T-cell (primary cell): ENCODE results near the gene GRK3. TPM values are rescaled to one million over a fixed set of nuclear protein-coding genes. Genes with fewer than 3 reads are reported as not detected.
"Not testable (repeated sequence)": the region's sequence is repeated elsewhere in the genome, so short reads cannot be mapped to it uniquely, and the experiment has no call there.

Experiments used
- ATAC-seq, 4 experiments: fragments of 200-7000 bp in 3 of 4; fragments of 150-1000 bp in 1 of 4; cut with Tn5 transposase; replicated peaks in 1 of 4; 1 replicate in 3 of 4; 2 replicates in 1 of 4; pipeline ENCODE4 v1.10.0; 2021; ENCODE audit warnings: moderate library complexity in 3 of 4, mild to moderate bottlenecking in 2 of 4, moderate number of reproducible peaks in 1 of 4
- CTCF ChIA-PET, 2 donors: fragments of 300-600 bp; sonication (Branson Sonifier 250); formaldehyde crosslinking; loops; one replicate each; lab custom pipeline; 2022; ENCODE audit warnings: antibody characterized with exemption in 2 of 2; lab: Charles Lee
- POLR2A ChIA-PET, 2 donors: fragments of 300-600 bp; sonication (Branson Sonifier 250); formaldehyde crosslinking; loops; one replicate each; lab custom pipeline; 2022; ENCODE audit warnings: antibody characterized with exemption in 2 of 2; lab: Charles Lee
- DNase-seq, 35 experiments: peaks; one replicate each; pipeline versions ENCODE4 v3.0.0 to v3.0.0-alpha.2; 2013 to 2023
- H3K27ac ChIP-seq: one replicate; pipeline ENCODE4 v1.5.1; 2013; ENCODE audit warnings: low read length
- H3K27me3 ChIP-seq, 2 experiments: replicated peaks in 1 of 2; 1 replicate in 1 of 2; 2 replicates in 1 of 2; pipeline versions ENCODE4 v1.6.1 to v1.7.0; 2013; ENCODE audit warnings: low read length in 1 of 2, mixed read lengths in 1 of 2; ENCODE audit not compliant: control insufficient read depth in 2 of 2, insufficient read depth in 2 of 2; ENCODE audit errors: extremely low read depth in 1 of 2
- H3K36me3 ChIP-seq, 2 donors: 1 replicate in 1 of 2; 2 replicates in 1 of 2; pipeline versions ENCODE4 v1.6.1 to v1.7.0; 2013; ENCODE audit warnings: low read length in 1 of 2; ENCODE audit not compliant: control insufficient read depth in 2 of 2, insufficient read depth in 1 of 2; ENCODE audit errors: extremely low read depth in 1 of 2
- H3K4me1 ChIP-seq, 2 experiments: 1 replicate in 1 of 2; 2 replicates in 1 of 2; pipeline versions ENCODE4 v1.6.1 to v1.7.0; 2013; ENCODE audit warnings: low read length in 2 of 2, mixed read lengths in 1 of 2; ENCODE audit not compliant: insufficient read depth in 2 of 2, control insufficient read depth in 1 of 2; ENCODE audit errors: extremely low read depth in 1 of 2
- H3K4me3 ChIP-seq, 2 donors: 1 replicate in 1 of 2; 2 replicates in 1 of 2; pipeline versions ENCODE4 v1.5.1 to v1.7.0; 2013; ENCODE audit warnings: mild to moderate bottlenecking in 2 of 2, low read length in 1 of 2, moderate library complexity in 1 of 2; ENCODE audit not compliant: control insufficient read depth in 1 of 2; ENCODE audit errors: extremely low read depth in 1 of 2
- H3K9me3 ChIP-seq: 2 replicates; pipeline ENCODE4 v1.7.0; 2013
- H3K27ac Mint-ChIP-seq, 2 donors: one replicate each; pipeline ENCODE4 v1.8.0; 2020 to 2021; ENCODE audit warnings: mild to moderate bottlenecking in 2 of 2, mixed read lengths in 2 of 2
- H3K27me3 Mint-ChIP-seq, 2 donors: one replicate each; pipeline ENCODE4 v1.8.0; 2021 to 2022; ENCODE audit warnings: mixed read lengths in 2 of 2
- H3K36me3 Mint-ChIP-seq: one replicate; pipeline ENCODE4 v1.8.0; 2021; ENCODE audit warnings: mixed read lengths
- H3K4me1 Mint-ChIP-seq, 3 donors: one replicate each; pipeline ENCODE4 v1.8.0; 2020 to 2022; ENCODE audit warnings: mixed read lengths in 3 of 3, mild to moderate bottlenecking in 1 of 3
- H3K4me3 Mint-ChIP-seq, 3 donors: one replicate each; pipeline ENCODE4 v1.8.0; 2020 to 2022; ENCODE audit warnings: mild to moderate bottlenecking in 3 of 3, mixed read lengths in 3 of 3, moderate library complexity in 3 of 3
- H3K9me3 Mint-ChIP-seq, 3 donors: one replicate each; pipeline ENCODE4 v1.8.0; 2020 to 2022; ENCODE audit warnings: mixed read lengths in 3 of 3
- WGBS: methylation state at CpG from one replicate; pipeline ENCODE4 v1.1.5; 2013; ENCODE audit warnings: missing lambda C conversion rate; ENCODE audit not compliant: insufficient coverage; 5-methylcytosine and 5-hydroxymethylcytosine counted together
- total RNA-seq, 35 experiments: library from RNA in 6 of 35; stranded (reverse) in 6 of 35; fragments of 120-200 nt in 1 of 35; gene quantifications; one replicate each; pipeline versions ENCODE4 v1.2.1 to v1.2.4 and lab custom pipeline; 2013 to 2026

Gene GRK3
- total RNA-seq, 5 donors from 2014 or later (not counting 1 experiment from before 2014, with no cell fraction given) = 1.4 to 7.0 (median 3.6) TPM

DNA sequence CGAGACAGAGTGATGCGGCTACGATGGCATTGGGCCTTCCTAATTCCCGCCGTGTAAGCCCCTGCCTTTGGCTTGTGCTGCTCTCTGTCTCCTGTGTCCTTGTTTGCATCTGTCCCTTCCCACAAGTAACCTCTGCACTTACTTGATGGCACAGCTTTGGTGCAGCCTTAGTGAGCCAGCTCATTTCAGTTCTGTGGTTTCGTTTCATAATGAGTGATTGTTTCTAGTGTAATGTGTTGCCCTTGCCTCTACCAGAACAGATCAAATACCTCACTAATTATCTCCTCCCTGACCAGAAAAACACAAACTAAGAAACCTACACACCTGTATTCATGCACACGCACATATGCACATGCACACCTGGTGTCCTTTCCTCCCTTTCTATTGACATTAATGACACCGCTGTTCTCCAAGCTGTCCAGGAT is 58.8 kb downstream of the GRK3 start:
- no peak for ATAC-seq
- no peaks in the 10 kb centered on the region for H3K9me3 Mint-ChIP-seq
- 56% methylated on average over 3 of the region's 8 CpGs for whole genome bisulfite sequencing
- Histone ChIP-seq H3K27ac (no peak overlapping the region), H3K27me3 (peaks cover 0 to 3% of the 10 kb centered on the region in 2 experiments), H3K9me3 (no peaks in the 10 kb centered on the region), H3K36me3 (no peaks in the 10 kb centered on the region), H3K4me1 (no peaks in the 10 kb centered on the region), H3K4me3 (no peak overlapping the region)
- peaks cover 2 to 16% (median 3%) of the 10 kb centered on the region in 3 donors for H3K4me1 Mint-ChIP-seq
- DNase-seq = no peak
- no peak overlapping the region for H3K27ac Mint-ChIP-seq
- H3K4me3 Mint-ChIP-seq = no peak overlapping the region
- peaks cover 0 to 6% of the 10 kb centered on the region in 2 donors for H3K27me3 Mint-ChIP-seq
- CTCF ChIA-PET = interaction anchor here in 1 of 2 donors (0.6 kb wide), 1 partner anchor 1633 kb away, joined by 4 read pairs; no protein-coding TSS in a partner anchor
- H3K36me3 Mint-ChIP-seq = no peaks in the 10 kb centered on the region
- POLR2A ChIA-PET = no interaction called here

DNA sequence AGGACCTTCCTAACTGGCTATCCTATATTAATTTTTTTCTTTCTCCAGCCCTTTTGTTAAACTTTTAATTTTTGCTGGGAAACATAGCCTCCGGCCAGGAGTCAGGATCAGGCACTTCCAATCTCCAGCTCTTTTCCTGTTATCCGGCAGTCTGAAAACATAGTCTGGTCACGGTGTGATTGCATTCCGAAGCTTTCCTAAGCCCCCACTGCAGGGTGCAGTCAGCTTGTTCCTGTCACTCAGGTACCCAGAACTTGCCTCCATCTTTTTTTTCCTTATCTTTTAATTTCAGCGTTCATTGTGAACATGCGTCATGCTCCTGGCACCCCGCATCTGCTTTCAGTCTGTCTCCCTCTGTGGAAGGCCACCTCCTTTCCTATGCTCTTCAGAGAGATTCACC is 59.4 kb downstream of the GRK3 start:
- peaks cover 0 to 6% of the 10 kb centered on the region in 2 donors for H3K27me3 Mint-ChIP-seq
- no peaks in the 10 kb centered on the region for H3K36me3 Mint-ChIP-seq
- no peaks in the 10 kb centered on the region for H3K9me3 Mint-ChIP-seq
- DNase-seq (no peak), ATAC-seq (no peak)
- peaks cover 2 to 16% (median 3%) of the 10 kb centered on the region in 3 donors for H3K4me1 Mint-ChIP-seq
- Histone ChIP-seq H3K4me1 (no peaks in the 10 kb centered on the region), H3K9me3 (no peaks in the 10 kb centered on the region), H3K27me3 (peaks cover 0 to 3% of the 10 kb centered on the region in 2 experiments), H3K36me3 (no peaks in the 10 kb centered on the region), H3K4me3 (no peak overlapping the region), H3K27ac (no peak overlapping the region)
- 96% methylated on average over 7 of the region's 7 CpGs for WGBS
- H3K27ac Mint-ChIP-seq = no peak overlapping the region
- CTCF ChIA-PET = no interaction called here
- POLR2A ChIA-PET = no interaction called here
- H3K4me3 Mint-ChIP-seq = no peak overlapping the region

GRCh38 chr22:25624476-25624875 is 60.0 kb downstream of the GRK3 start:
- Mint-ChIP-seq H3K36me3 (no peaks in the 10 kb centered on the region), H3K9me3 (no peaks in the 10 kb centered on the region), H3K4me3 (no peak overlapping the region), H3K27ac (no peak overlapping the region), H3K27me3 (peaks cover 0 to 6% of the 10 kb centered on the region in 2 donors), H3K4me1 (peaks cover 2 to 16% (median 3%) of the 10 kb centered on the region in 3 donors)
- DNase-seq (peak in 1 of 35 experiments; percentile 6), ATAC-seq (peak in 1 of 4 experiments; percentile 49)
- ChIA-PET POLR2A (no interaction called here), CTCF (no interaction called here)
- Histone ChIP-seq H3K4me3 (no peak overlapping the region), H3K27ac (no peak overlapping the region), H3K36me3 (no peaks in the 10 kb centered on the region), H3K9me3 (no peaks in the 10 kb centered on the region), H3K4me1 (no peaks in the 10 kb centered on the region), H3K27me3 (peaks cover 0 to 3% of the 10 kb centered on the region in 2 experiments)
- no CpG with 5 or more reads among the region's 6 CpGs for WGBS

GRCh38 chr22:25625747-25626623 is 61.5 kb downstream of the GRK3 start:
- H3K27me3 Mint-ChIP-seq, POLR2A ChIA-PET, DNase-seq, H3K27me3 ChIP-seq, H3K27ac Mint-ChIP-seq, H3K9me3 Mint-ChIP-seq, H3K4me3 ChIP-seq, H3K27ac ChIP-seq, ATAC-seq, H3K9me3 ChIP-seq, H3K4me1 ChIP-seq, H3K36me3 Mint-ChIP-seq, CTCF ChIA-PET, H3K4me3 Mint-ChIP-seq, H3K36me3 ChIP-seq: not testable (repeated sequence)
- 82% methylated on average over 12 of the region's 20 CpGs for WGBS
- H3K4me1 Mint-ChIP-seq = peaks cover 2 to 16% (median 3%) of the 10 kb centered on the region in 3 donors

GRCh38 chr22:25626624-25626990 is 62.1 kb downstream of the GRK3 start:
- Mint-ChIP-seq H3K27ac (no peak overlapping the region), H3K36me3 (no peaks in the 10 kb centered on the region), H3K27me3 (peaks cover 0 to 6% of the 10 kb centered on the region in 2 donors), H3K4me1 (peaks cover 2 to 16% (median 3%) of the 10 kb centered on the region in 3 donors), H3K9me3 (no peaks in the 10 kb centered on the region), H3K4me3 (no peak overlapping the region)
- ChIA-PET POLR2A (no interaction called here), CTCF (no interaction called here)
- Histone ChIP-seq H3K9me3 (no peaks in the 10 kb centered on the region), H3K36me3 (no peaks in the 10 kb centered on the region), H3K4me1 (no peaks in the 10 kb centered on the region), H3K27ac (no peak overlapping the region), H3K27me3 (peaks cover 0 to 3% of the 10 kb centered on the region in 2 experiments), H3K4me3 (no peak overlapping the region)
- DNase-seq (no peak), ATAC-seq (no peak)
- WGBS = 40% methylated on average over 4 of the region's 4 CpGs

DNA sequence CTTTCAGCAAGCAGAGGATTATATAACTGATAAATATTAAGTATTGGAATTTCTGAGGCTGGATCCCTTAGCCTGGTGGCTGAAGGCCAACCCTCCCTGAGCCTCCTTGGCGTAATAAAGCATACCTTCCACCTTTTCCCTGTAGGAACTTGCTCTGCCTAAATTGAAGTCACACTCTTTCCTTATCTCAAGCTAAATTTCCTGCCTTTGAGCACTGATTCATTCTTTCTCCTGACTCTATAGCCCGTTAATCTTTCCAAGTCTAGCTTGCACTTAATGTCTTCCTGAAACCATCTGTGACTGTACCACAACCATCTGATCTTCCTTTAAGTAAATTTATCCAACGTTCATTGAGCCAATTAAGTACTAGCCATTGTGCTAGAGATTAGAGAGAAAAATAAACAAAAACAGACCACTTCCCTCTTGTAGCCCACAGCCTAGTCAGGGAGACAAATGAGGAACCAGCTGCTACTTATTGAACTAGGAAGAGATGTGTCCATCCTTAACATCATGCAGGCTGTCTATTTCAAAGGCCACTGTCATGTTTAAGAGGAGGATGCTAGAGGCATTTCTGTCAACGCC is 62.9 kb downstream of the GRK3 start:
- H3K27ac Mint-ChIP-seq = no peak overlapping the region
- no peaks in the 10 kb centered on the region for H3K9me3 Mint-ChIP-seq
- peaks cover 0 to 6% of the 10 kb centered on the region in 2 donors for H3K27me3 Mint-ChIP-seq
- no peaks in the 10 kb centered on the region for H3K4me1 ChIP-seq
- no peak overlapping the region for H3K27ac ChIP-seq
- no peak for DNase-seq
- ChIA-PET CTCF (interaction anchor here in 1 of 2 donors (0.7 kb wide), 1 partner anchor 27 kb away, joined by 3 read pairs; no protein-coding TSS in a partner anchor), POLR2A (no interaction called here)
- H3K4me3 ChIP-seq = no peak overlapping the region
- H3K4me1 Mint-ChIP-seq = peaks cover 2 to 16% (median 3%) of the 10 kb centered on the region in 3 donors
- WGBS = 70% methylated on average over 3 of the region's 4 CpGs
- no peaks in the 10 kb centered on the region for H3K36me3 ChIP-seq
- H3K27me3 ChIP-seq = peaks cover 0 to 3% of the 10 kb centered on the region in 2 experiments
- ATAC-seq = no peak
- H3K36me3 Mint-ChIP-seq = no peaks in the 10 kb centered on the region
- H3K9me3 ChIP-seq = no peaks in the 10 kb centered on the region
- no peak overlapping the region for H3K4me3 Mint-ChIP-seq
